DMS53 (cell line): ENCODE data around the gene CLTA.
A peak's percentile ranks its signal among the peaks of the same experiment; 100 is the strongest.

ENCODE experiments used
- DNase-seq: peaks from one replicate; lab custom pipeline; 2025; lab: John Stamatoyannopoulos, UW

The CLTA gene, protein sequence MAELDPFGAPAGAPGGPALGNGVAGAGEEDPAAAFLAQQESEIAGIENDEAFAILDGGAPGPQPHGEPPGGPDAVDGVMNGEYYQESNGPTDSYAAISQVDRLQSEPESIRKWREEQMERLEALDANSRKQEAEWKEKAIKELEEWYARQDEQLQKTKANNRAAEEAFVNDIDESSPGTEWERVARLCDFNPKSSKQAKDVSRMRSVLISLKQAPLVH

GRCh38 chr9:36190388-36191289 lies at the start of gene CLTA:
CLTA (plus strand) TSS chr9:36190921; CDS start chr9:36191057, 136 bp downstream.
- peak; percentile 98 for DNase-seq

- DNase-seq = peak; percentile 11
Observed at GRCh38 chr9:36141288-36141687, 49.4 kb upstream of the CLTA start.

DNA sequence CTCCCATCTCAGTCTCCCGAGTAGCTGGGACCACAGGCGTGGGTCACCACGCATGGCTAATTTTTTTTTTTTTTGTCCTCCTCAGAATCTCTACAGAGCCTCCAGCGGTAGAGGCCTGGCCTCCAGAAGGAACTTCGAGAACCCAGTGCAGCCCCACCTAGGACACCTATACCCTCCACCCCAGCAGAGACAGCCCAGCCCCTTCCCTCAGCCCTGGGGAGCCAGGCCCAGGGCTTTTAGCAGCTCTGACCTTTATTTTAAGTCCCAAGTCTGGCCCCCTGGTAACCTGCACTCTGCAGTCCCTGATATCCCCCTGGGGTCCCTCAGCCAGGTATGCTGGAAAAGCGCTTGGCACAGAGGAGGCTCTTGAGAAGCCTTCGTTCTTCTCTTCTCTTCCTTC lies 49.0 kb upstream of the CLTA start:
- DNase-seq = no peak

- no peak for DNase-seq
Observed at GRCh38 chr9:36142510-36143244, 48.0 kb upstream of the CLTA start.

DNA sequence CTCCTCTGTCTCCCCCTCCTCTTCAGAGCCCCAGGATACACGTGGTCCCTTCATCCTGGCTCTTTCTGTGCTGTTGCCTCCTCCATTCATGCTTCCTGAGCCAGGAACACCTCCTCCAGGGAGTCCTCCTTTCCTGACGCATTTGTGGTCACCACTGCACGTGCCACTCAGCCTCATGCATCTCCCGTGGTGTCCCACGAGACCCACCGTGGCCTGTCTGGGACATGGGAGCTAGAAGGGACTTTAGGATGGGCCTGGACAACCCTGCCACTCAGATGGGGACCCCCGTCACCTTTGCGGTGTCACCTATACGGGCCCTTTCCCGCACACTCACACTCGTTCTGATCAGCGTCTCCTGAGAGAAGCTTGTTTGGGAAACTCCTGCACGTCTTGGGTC lies 47.5 kb upstream of the CLTA start:
- no peak for DNase-seq

GRCh38 chr9:36144309-36145232 lies 46.1 kb upstream of the CLTA start:
- DNase-seq = peak; percentile 69

- DNase-seq = no peak
Observed at GRCh38 chr9:36145970-36146369, 44.8 kb upstream of the CLTA start.

DNA sequence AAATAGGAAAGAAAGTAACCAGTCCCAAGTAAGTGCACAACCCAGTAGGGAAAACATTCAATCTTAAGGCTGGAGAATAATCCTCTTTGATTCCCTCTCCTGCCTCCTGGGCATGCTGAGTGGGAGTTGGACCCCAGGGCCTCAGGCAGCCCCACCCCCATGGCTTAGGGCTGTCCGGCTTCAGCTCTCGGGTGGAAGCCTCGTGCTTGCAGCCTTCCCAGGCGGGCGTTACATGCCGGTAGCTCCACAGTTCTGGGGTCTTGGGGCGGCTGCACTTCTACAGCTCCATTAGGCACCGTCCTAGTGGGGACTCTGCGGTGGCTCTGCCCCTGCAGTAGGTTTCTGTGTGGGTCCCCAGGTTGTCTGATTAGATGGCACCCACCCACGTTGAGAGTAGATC lies 44.1 kb upstream of the CLTA start:
- DNase-seq = no peak

DNA sequence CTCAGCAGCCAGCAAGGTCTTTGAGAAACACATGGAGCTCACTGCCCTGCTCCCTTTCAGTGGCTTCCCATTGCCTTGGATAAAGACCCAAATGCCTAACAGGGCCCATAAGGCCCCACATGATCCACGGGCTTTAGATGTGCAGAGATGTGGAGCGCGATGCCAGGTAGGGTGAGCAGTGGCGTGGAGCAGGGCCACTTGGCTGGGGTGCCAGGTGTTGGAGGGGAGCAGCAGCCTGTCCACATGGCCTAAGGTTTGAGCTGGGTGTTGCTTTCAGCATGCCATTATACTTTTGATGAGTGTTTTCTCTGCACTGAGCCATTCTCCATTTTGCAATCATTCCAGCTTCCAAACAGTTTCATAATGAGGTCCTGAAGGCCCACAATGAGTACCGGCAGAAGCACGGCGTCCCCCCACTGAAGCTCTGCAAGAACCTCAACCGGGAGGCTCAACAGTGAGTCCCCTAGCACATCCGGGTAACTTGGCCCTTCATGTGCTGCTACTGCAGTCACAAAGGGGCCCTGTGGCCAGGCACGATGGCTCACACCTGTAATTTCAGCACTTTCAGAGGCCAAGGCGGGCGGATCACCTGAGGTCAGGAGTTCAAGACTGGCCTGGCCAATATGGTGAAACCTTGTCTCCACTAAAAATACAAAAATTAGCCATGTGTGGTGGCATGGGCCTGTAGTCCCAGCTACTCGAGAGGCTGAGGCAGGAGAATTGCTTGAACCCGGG lies 43.1 kb upstream of the CLTA start:
- no peak for DNase-seq

GRCh38 chr9:36148311-36149051 lies 42.2 kb upstream of the CLTA start:
- peak; percentile 65 for DNase-seq

GRCh38 chr9:36149197-36149596 lies 41.5 kb upstream of the CLTA start:
- no peak for DNase-seq

GRCh38 chr9:36150574-36151315 lies 40.0 kb upstream of the CLTA start:
- DNase-seq = no peak

- no peak for DNase-seq
Observed at GRCh38 chr9:36151316-36152210, 39.2 kb upstream of the CLTA start.

DNA sequence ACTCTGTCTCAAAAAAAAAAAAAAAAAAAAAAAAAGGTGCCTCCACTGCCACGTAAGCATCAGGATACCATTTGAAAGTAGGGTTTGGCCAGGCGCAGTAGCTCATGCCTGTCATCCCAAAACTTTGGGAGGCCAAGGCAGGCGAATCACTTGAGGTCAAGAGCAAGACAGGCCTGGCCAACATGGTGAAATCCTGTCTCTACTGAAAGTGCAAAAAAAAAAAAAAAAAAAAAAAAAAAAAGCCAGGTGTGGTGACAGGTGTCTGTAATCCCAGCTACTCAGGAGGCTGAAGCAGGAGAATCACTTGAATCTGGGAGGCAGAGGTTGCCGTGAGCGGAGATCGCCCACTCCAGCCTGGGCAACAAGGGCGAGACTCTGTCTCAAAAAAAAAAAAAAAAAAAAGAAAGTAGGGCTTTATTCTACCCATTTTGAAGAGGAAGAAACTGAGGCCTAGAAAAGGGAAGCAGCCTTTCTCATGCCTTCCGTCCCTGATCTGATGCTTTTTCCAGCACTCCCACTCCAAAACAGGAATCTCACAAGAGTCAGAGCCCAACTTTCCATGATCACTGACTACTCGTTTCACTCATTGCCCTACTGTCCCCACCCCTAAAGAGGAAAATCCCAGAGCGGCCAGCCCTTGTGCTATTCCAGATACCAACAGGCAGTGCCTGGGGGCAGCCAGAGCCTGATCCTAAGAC lies 37.8 kb upstream of the CLTA start:
- peak; percentile 55 for DNase-seq

DNA sequence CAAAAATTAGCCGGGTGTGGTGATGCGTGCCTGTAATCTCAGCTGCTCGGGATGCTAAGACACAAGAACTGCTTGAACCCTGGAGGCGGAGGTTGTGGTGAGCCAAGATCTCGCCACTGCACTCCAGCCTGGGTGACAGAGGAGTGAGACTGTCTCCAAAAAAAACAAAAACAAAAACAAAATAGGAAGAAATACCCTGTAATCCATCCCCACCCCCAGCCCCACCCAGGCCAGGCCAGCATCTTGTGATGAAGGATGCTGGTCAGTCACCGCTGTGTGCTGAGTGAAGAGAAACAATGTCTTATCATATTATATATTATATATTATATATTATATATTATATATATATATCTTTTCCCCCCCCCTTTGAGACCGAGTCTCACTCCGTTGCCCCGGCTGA lies 37.0 kb upstream of the CLTA start:
- DNase-seq = no peak

- peak; percentile 39 for DNase-seq
Observed at GRCh38 chr9:36154331-36154952, 36.3 kb upstream of the CLTA start.

DNA sequence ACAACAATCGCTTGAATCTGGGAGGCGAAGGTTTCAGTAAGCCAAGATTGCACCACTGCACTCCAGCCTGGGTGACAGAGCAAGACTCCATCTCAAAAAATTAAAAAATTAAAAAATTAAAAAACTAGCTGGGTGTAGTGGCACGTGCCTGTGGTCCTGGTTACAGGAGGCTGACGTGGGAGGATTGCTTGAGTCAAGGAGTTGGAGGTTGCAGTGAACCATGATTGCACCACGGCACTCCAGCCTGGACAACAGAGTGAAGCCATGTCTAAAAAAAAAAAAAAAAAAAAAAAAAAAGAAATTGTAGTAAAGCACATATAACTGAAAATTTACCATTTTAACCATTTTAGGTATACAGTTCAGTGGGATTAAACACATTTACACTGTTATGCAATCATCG lies 34.6 kb upstream of the CLTA start:
- no peak for DNase-seq
